ENCODE data around the gene TMEM163.

Gene TMEM163

DNA sequence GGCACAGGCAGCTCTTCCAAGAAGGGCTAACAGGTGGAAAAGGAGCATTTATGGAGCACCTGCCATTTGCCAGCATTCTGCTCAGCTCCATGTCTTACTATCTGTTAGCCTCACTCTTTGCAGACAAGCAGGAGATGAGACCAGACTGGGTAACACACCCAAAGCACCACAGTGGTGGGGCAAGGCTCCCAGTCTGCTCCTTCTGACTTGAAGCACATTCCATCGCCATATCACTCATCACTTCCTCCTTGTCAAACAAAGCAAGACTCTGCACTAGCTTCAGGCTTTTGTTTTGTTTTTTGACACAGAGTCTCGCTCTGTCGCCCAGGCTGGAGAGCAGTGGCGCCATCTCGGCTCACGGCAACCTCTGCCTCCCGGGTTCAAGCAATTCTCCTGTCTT lies 282.1 kb downstream of the TMEM163 start:
- Histone ChIP-seq H3K27ac (ENCODE audit: low read depth, low read length) (no peak overlapping the region), H3K4me3 (ENCODE audit: low read depth in 1 of 2, low read length in 2 of 2) (no peak overlapping the region), H3K36me3 (ENCODE audit: control insufficient read depth in 1 of 2, insufficient read depth in 2 of 2, low read length in 2 of 2) (peaks cover 25 to 65% of the 10 kb centered on the region in 2 donors), H3K4me1 (ENCODE audit: control insufficient read depth in 1 of 2, insufficient read depth in 2 of 2, low read length in 2 of 2) (peaks cover 4 to 18% of the 10 kb centered on the region in 2 donors), H3K27me3 (ENCODE audit: control insufficient read depth in 1 of 2, insufficient read depth in 2 of 2, low read length in 2 of 2) (no peaks in the 10 kb centered on the region), H3K9ac (ENCODE audit: low read depth in 1 of 2, low read length in 2 of 2) (no peak overlapping the region), H3K9me3 (ENCODE audit: control insufficient read depth in 1 of 2, low read length in 2 of 2) (no peaks in the 10 kb centered on the region)

DNA sequence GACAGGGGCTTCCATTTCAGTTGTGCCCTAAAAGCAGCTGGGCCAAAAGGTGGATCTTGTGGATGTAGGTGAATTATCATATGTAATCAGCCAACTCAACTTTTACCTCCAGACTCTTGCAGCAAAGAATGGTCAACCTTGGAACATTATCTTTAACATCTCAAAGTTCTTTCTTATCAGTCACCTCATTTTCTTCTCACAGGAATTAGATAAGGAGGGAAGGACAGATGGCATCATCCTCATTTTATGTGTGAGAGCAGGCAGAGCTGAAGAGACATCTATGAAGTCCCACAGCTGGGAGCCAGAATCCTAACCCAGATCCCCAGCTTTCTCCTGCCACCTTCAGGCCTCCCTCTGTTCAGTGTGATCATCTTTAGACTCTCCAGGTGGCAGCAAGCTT lies 282.9 kb downstream of the TMEM163 start:
- Histone ChIP-seq H3K9me3 (ENCODE audit: control insufficient read depth in 1 of 2, low read length in 2 of 2) (no peaks in the 10 kb centered on the region), H3K4me3 (ENCODE audit: low read depth in 1 of 2, low read length in 2 of 2) (no peak overlapping the region), H3K4me1 (ENCODE audit: control insufficient read depth in 1 of 2, insufficient read depth in 2 of 2, low read length in 2 of 2) (peaks cover 7 to 21% of the 10 kb centered on the region in 2 donors), H3K9ac (ENCODE audit: low read depth in 1 of 2, low read length in 2 of 2) (no peak overlapping the region), H3K36me3 (ENCODE audit: control insufficient read depth in 1 of 2, insufficient read depth in 2 of 2, low read length in 2 of 2) (peaks cover 19 to 63% of the 10 kb centered on the region in 2 donors), H3K27ac (ENCODE audit: low read depth, low read length) (no peak overlapping the region), H3K27me3 (ENCODE audit: control insufficient read depth in 1 of 2, insufficient read depth in 2 of 2, low read length in 2 of 2) (no peaks in the 10 kb centered on the region)

DNA sequence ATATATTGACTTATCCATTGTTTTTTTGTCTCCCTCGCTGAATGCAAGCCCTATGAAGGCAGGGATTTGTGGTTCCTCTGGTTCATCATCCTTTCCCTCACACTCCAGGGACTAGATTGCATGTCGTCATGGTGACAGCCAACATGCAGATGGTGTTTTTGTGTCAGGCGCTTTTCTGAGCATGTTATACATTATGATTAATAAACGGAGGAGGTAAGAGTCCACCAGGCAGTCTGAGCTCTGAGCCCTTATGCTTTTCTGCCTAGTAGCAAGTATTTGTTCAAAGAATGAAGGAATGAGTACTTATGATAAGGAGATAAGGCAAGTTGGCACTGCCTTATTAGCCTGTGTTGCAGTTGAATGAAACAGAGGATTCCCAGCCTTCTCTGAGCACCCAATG lies 283.3 kb downstream of the TMEM163 start:
- peaks cover 7 to 21% of the 10 kb centered on the region in 2 donors for H3K4me1 ChIP-seq (ENCODE audit: control insufficient read depth in 1 of 2, insufficient read depth in 2 of 2, low read length in 2 of 2)
- H3K4me3 ChIP-seq (ENCODE audit: low read depth in 1 of 2, low read length in 2 of 2) = no peak overlapping the region
- no peak overlapping the region for H3K27ac ChIP-seq (ENCODE audit: low read depth, low read length)
- H3K9ac ChIP-seq (ENCODE audit: low read depth in 1 of 2, low read length in 2 of 2) = no peak overlapping the region
- H3K36me3 ChIP-seq (ENCODE audit: control insufficient read depth in 1 of 2, insufficient read depth in 2 of 2, low read length in 2 of 2) = peaks cover 23 to 63% of the 10 kb centered on the region in 2 donors
- H3K27me3 ChIP-seq (ENCODE audit: control insufficient read depth in 1 of 2, insufficient read depth in 2 of 2, low read length in 2 of 2) = no peaks in the 10 kb centered on the region
- no peaks in the 10 kb centered on the region for H3K9me3 ChIP-seq (ENCODE audit: control insufficient read depth in 1 of 2, low read length in 2 of 2)

DNA sequence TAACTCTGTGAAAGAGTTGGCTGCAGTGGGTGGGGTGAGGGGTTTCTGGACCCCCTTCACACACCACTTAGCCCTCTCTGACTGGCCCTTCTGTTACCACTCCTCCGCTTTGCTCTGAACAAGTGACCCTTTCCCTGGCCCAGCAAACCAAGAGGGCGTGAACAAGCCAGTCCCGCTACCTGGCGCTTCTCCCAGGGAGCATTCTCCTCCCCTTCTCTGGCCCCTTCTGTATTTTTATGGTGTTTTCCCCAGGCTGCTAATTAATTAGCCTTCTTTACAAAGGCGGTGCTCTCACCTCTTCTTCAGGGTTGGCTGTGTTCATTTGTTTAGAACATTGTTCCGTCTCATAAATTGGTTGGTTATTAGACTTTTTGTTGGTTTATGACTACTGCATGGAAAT lies 284.8 kb downstream of the TMEM163 start:
- Histone ChIP-seq H3K27ac (ENCODE audit: low read depth, low read length) (no peak overlapping the region), H3K4me1 (ENCODE audit: control insufficient read depth in 1 of 2, insufficient read depth in 2 of 2, low read length in 2 of 2) (peaks cover 7 to 21% of the 10 kb centered on the region in 2 donors), H3K36me3 (ENCODE audit: control insufficient read depth in 1 of 2, insufficient read depth in 2 of 2, low read length in 2 of 2) (peaks cover 23 to 67% of the 10 kb centered on the region in 2 donors), H3K4me3 (ENCODE audit: low read depth in 1 of 2, low read length in 2 of 2) (no peak overlapping the region), H3K27me3 (ENCODE audit: control insufficient read depth in 1 of 2, insufficient read depth in 2 of 2, low read length in 2 of 2) (no peaks in the 10 kb centered on the region), H3K9ac (ENCODE audit: low read depth in 1 of 2, low read length in 2 of 2) (no peak overlapping the region), H3K9me3 (ENCODE audit: control insufficient read depth in 1 of 2, low read length in 2 of 2) (no peaks in the 10 kb centered on the region)

DNA sequence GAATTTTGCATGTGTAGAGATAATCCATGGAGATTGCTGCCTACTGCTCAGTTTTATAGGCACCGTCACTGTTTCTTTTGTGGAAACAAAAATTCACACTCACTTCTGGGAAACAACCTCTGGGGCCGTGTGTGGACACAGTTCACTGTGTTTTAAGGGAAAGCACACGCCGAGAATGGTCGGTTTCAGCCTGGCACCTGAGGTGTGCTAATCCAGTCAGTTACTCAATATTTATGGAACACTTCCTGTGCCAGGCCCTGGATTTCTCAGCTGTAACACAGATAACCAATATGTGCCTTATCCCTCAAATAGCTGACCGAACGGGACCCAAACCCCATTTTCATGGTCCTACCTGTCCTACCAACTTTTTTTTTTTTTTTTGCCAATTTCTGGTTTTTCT lies 285.3 kb downstream of the TMEM163 start:
- H3K4me3 ChIP-seq (ENCODE audit: low read depth in 1 of 2, low read length in 2 of 2) = no peak overlapping the region
- H3K27ac ChIP-seq (ENCODE audit: low read depth, low read length) = no peak overlapping the region
- H3K4me1 ChIP-seq (ENCODE audit: control insufficient read depth in 1 of 2, insufficient read depth in 2 of 2, low read length in 2 of 2) = peaks cover 7 to 21% of the 10 kb centered on the region in 2 donors
- no peaks in the 10 kb centered on the region for H3K27me3 ChIP-seq (ENCODE audit: control insufficient read depth in 1 of 2, insufficient read depth in 2 of 2, low read length in 2 of 2)
- no peak overlapping the region for H3K9ac ChIP-seq (ENCODE audit: low read depth in 1 of 2, low read length in 2 of 2)
- no peaks in the 10 kb centered on the region for H3K9me3 ChIP-seq (ENCODE audit: control insufficient read depth in 1 of 2, low read length in 2 of 2)
- peaks cover 24 to 71% of the 10 kb centered on the region in 2 donors for H3K36me3 ChIP-seq (ENCODE audit: control insufficient read depth in 1 of 2, insufficient read depth in 2 of 2, low read length in 2 of 2)

DNA sequence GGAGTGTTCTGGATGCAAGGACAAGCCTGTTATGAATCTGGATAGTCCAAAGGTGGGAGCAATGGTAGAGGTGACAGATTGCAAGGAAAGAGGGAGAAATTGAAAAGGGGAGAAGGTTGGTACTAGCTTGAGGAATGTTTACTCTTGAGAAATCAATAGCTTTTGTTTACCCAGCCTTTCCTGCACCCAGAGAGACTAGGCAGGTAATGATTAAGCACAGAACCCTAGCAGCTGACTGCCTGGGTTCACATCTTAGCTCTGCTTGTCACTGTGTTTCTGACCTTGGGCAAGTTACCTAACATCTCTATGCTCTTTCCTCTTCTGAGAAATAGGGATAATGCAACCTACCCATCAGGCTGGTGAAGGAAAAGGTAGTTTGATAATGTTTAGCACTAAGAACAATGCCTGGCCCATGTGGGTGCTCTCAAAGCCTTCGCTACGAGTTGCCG lies 286.3 kb downstream of the TMEM163 start:
- H3K9ac ChIP-seq (ENCODE audit: low read depth in 1 of 2, low read length in 2 of 2) = no peak overlapping the region
- no peaks in the 10 kb centered on the region for H3K9me3 ChIP-seq (ENCODE audit: control insufficient read depth in 1 of 2, low read length in 2 of 2)
- no peak overlapping the region for H3K27ac ChIP-seq (ENCODE audit: low read depth, low read length)
- H3K36me3 ChIP-seq (ENCODE audit: control insufficient read depth in 1 of 2, insufficient read depth in 2 of 2, low read length in 2 of 2) = peaks cover 34 to 77% of the 10 kb centered on the region in 2 donors
- H3K27me3 ChIP-seq (ENCODE audit: control insufficient read depth in 1 of 2, insufficient read depth in 2 of 2, low read length in 2 of 2) = no peaks in the 10 kb centered on the region
- no peak overlapping the region for H3K4me3 ChIP-seq (ENCODE audit: low read depth in 1 of 2, low read length in 2 of 2)
- peaks cover 7 to 21% of the 10 kb centered on the region in 2 donors for H3K4me1 ChIP-seq (ENCODE audit: control insufficient read depth in 1 of 2, insufficient read depth in 2 of 2, low read length in 2 of 2)

DNA sequence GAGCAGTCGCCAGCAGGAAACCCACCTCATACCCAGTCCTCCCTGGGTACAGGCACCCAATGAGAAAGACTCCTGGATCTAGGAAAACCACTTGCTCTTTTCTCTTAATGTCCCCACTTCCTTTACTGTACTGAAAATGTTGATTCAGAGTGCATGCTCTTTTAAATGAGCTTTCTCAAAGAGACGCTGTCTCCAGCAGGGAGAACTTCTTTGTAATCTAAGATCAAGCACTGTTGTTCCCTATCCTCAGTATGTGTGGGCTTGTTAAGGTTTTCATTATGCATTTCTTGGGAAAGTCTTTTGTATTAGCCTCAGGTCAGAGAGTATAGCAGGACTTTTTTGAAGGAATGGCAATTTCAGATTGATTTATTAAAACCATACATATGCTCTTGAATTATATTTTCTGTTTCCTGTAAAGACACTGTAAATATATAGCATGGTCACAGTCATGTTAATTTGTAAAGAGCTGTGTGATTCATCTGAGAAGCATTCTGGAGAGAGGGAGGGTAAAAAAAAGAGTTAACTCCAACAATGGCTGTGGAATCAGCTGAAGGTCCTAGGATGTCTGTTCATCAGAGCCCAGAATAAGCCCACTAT lies 286.9 kb downstream of the TMEM163 start:
- Histone ChIP-seq H3K36me3 (ENCODE audit: control insufficient read depth in 1 of 2, insufficient read depth in 2 of 2, low read length in 2 of 2) (peaks cover 32 to 82% of the 10 kb centered on the region in 2 donors), H3K27ac (ENCODE audit: low read depth, low read length) (no peak overlapping the region)

DNA sequence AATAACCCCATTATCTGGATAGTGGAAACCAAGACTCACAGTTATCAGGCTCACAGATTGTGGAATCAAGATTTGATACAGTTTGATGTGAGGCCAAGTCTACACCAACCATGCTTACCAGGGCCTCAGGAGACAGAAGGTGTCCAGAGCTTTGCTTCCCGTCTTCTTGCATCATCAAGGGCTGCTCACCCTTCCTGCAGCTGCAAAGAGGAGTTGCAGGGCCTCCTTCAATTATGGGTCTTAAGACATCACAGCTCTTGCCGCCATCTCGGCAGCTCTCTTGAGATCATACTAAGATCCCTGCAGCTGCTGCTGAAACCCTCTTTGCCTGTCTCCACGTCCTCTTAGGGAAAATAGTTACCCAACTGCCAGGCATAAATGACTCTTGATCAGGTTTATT lies 288.9 kb downstream of the TMEM163 start:
- Histone ChIP-seq H3K27ac (ENCODE audit: low read depth, low read length) (no peak overlapping the region), H3K9me3 (ENCODE audit: control insufficient read depth in 1 of 2, low read length in 2 of 2) (no peaks in the 10 kb centered on the region), H3K36me3 (ENCODE audit: control insufficient read depth in 1 of 2, insufficient read depth in 2 of 2, low read length in 2 of 2) (peaks cover 23 to 75% of the 10 kb centered on the region in 2 donors), H3K9ac (ENCODE audit: low read depth in 1 of 2, low read length in 2 of 2) (no peak overlapping the region), H3K27me3 (ENCODE audit: control insufficient read depth in 1 of 2, insufficient read depth in 2 of 2, low read length in 2 of 2) (no peaks in the 10 kb centered on the region), H3K4me1 (ENCODE audit: control insufficient read depth in 1 of 2, insufficient read depth in 2 of 2, low read length in 2 of 2) (peaks cover 7 to 21% of the 10 kb centered on the region in 2 donors), H3K4me3 (ENCODE audit: low read depth in 1 of 2, low read length in 2 of 2) (no peak overlapping the region)

More for the DNA sequence above, 286.9 kb downstream of the TMEM163 start:
- no peak overlapping the region for H3K9ac ChIP-seq (ENCODE audit: low read depth in 1 of 2, low read length in 2 of 2)
- H3K4me3 ChIP-seq (ENCODE audit: low read depth in 1 of 2, low read length in 2 of 2) = no peak overlapping the region
- H3K9me3 ChIP-seq (ENCODE audit: control insufficient read depth in 1 of 2, low read length in 2 of 2) = no peaks in the 10 kb centered on the region
- peaks cover 7 to 21% of the 10 kb centered on the region in 2 donors for H3K4me1 ChIP-seq (ENCODE audit: control insufficient read depth in 1 of 2, insufficient read depth in 2 of 2, low read length in 2 of 2)
- H3K27me3 ChIP-seq (ENCODE audit: control insufficient read depth in 1 of 2, insufficient read depth in 2 of 2, low read length in 2 of 2) = no peaks in the 10 kb centered on the region

DNA sequence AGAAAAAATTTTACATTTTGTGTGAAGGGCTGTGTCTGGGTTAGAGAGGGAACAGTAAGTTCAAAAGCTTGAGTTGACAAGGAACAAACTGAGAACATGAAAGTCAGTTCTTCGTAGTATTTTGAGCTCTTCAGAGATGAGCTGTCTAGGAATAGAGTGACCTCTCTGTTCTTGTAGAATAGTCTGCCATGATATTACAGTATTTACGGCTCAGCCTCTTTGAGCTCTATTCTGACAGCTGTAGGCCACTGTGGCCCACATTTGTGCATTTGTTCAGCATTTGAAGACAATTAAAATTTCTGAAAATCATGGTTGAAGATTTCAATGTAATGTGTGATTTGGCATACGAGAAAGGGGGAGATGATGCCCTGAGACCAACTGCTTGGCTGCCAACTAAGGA lies 292.1 kb downstream of the TMEM163 start:
- Histone ChIP-seq H3K36me3 (ENCODE audit: control insufficient read depth in 1 of 2, insufficient read depth in 2 of 2, low read length in 2 of 2) (peaks cover 28 to 79% of the 10 kb centered on the region in 2 donors), H3K4me1 (ENCODE audit: control insufficient read depth in 1 of 2, insufficient read depth in 2 of 2, low read length in 2 of 2) (peaks cover 3% of the 10 kb centered on the region in 2 donors), H3K9ac (ENCODE audit: low read depth in 1 of 2, low read length in 2 of 2) (no peak overlapping the region), H3K9me3 (ENCODE audit: control insufficient read depth in 1 of 2, low read length in 2 of 2) (no peaks in the 10 kb centered on the region), H3K27me3 (ENCODE audit: control insufficient read depth in 1 of 2, insufficient read depth in 2 of 2, low read length in 2 of 2) (no peaks in the 10 kb centered on the region), H3K4me3 (ENCODE audit: low read depth in 1 of 2, low read length in 2 of 2) (no peak overlapping the region), H3K27ac (ENCODE audit: low read depth, low read length) (no peak overlapping the region)

DNA sequence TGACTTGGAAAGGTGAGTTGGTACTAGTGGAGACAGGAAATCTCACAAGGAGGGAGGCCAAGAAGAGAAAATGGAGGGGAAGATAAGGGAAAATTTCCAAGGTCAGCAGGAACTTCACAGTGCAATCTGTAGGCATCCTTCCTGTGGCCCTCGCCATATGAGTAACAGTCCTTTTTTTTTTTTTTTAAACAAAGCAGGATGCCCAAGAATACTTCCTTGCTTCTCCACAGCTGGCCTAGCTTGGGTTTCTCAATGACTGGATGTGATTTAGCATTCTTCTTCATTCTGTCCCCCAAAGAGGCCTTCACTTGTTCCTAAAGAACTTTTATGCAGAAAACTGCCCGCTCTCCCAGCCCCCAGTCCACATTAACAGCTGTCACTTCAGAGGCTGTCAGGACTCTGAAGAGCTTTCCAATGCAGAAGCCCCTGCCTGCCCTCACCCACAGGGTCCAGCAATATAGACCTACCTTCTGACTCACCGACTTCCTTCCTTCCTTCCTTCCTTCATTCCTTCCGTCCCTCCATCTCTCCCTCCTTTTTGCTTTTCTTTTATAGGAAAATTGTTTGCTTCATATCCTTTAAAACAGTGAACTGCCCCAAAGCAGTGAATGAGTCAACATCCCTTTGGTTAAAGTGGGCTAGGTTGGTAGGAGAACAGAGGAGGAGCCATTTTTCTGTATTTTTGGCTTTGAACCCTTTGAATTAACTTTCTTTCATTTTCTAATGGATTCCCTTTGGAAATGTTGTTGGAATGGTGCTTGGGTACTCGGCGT lies 292.9 kb downstream of the TMEM163 start:
- H3K4me3 ChIP-seq (ENCODE audit: low read depth in 1 of 2, low read length in 2 of 2) = no peak overlapping the region
- no peak overlapping the region for H3K27ac ChIP-seq (ENCODE audit: low read depth, low read length)
- H3K9ac ChIP-seq (ENCODE audit: low read depth in 1 of 2, low read length in 2 of 2) = no peak overlapping the region
- no peaks in the 10 kb centered on the region for H3K4me1 ChIP-seq (ENCODE audit: control insufficient read depth in 1 of 2, insufficient read depth in 2 of 2, low read length in 2 of 2)
- peaks cover 26 to 73% of the 10 kb centered on the region in 2 donors for H3K36me3 ChIP-seq (ENCODE audit: control insufficient read depth in 1 of 2, insufficient read depth in 2 of 2, low read length in 2 of 2)
- no peaks in the 10 kb centered on the region for H3K9me3 ChIP-seq (ENCODE audit: control insufficient read depth in 1 of 2, low read length in 2 of 2)
- H3K27me3 ChIP-seq (ENCODE audit: control insufficient read depth in 1 of 2, insufficient read depth in 2 of 2, low read length in 2 of 2) = no peaks in the 10 kb centered on the region
